ENCODE data around the gene PXMP4. TPM values are rescaled to one million over a fixed set of nuclear protein-coding genes. Genes with fewer than 3 reads are reported as not detected.

The PXMP4 gene
- polyA plus RNA-seq, 1 donor from 2014 or later, result 3.1 TPM

- Histone ChIP-seq H3K27ac (ENCODE audit: low read length) (no peak overlapping the region), H4K20me1 (ENCODE audit: insufficient read depth) (no peaks in the 10 kb centered on the region), H3K27me3 (ENCODE audit: insufficient read depth, low read depth, low read length) (no peaks in the 10 kb centered on the region), H3K9me3 (ENCODE audit: low read length) (no peaks in the 10 kb centered on the region), H3K79me2 (replicated peaks; ENCODE audit: insufficient read depth, low read length) (no peaks in the 10 kb centered on the region), H3F3A (ENCODE audit: insufficient read depth, low read length, poor library complexity, severe bottlenecking) (no peaks in the 10 kb centered on the region), H3K4me2 (ENCODE audit: low read length) (no peak overlapping the region), H3K36me3 (ENCODE audit: insufficient read depth, low read length) (no peaks in the 10 kb centered on the region), H2AFZ (ENCODE audit: low read depth, low read length) (no peak overlapping the region), H3K9ac (ENCODE audit: low read length) (no peak overlapping the region), H3K4me3 (ENCODE audit: low read length) (no peak overlapping the region), H3K9me2 (ENCODE audit: insufficient read depth, low read length) (no peaks in the 10 kb centered on the region)
- TF ChIP-seq SMC3 (conservative IDR thresholded peaks at IDR 0.05; ENCODE audit: poor library complexity) (no peak), CTCF (IDR thresholded peaks at IDR 0.05; ENCODE audit: poor library complexity, severe bottlenecking) (no peak), RAD21 (conservative IDR thresholded peaks at IDR 0.05) (no peak), POLR2AphosphoS5 (IDR thresholded peaks at IDR 0.05) (no peak), TAF1 (IDR thresholded peaks at IDR 0.05; ENCODE audit: low read depth) (no peak), MXI1 (conservative IDR thresholded peaks at IDR 0.05; ENCODE audit: poor library complexity, severe bottlenecking) (no peak), EP300 (conservative IDR thresholded peaks at IDR 0.05; ENCODE audit: poor library complexity, severe bottlenecking) (no peak), EZH2 (IDR thresholded peaks at IDR 0.05; ENCODE audit: borderline replicate concordance, insufficient read depth, low read length, poor library complexity, severe bottlenecking) (no peak)
- TF ChIP-seq, protein P1, sequence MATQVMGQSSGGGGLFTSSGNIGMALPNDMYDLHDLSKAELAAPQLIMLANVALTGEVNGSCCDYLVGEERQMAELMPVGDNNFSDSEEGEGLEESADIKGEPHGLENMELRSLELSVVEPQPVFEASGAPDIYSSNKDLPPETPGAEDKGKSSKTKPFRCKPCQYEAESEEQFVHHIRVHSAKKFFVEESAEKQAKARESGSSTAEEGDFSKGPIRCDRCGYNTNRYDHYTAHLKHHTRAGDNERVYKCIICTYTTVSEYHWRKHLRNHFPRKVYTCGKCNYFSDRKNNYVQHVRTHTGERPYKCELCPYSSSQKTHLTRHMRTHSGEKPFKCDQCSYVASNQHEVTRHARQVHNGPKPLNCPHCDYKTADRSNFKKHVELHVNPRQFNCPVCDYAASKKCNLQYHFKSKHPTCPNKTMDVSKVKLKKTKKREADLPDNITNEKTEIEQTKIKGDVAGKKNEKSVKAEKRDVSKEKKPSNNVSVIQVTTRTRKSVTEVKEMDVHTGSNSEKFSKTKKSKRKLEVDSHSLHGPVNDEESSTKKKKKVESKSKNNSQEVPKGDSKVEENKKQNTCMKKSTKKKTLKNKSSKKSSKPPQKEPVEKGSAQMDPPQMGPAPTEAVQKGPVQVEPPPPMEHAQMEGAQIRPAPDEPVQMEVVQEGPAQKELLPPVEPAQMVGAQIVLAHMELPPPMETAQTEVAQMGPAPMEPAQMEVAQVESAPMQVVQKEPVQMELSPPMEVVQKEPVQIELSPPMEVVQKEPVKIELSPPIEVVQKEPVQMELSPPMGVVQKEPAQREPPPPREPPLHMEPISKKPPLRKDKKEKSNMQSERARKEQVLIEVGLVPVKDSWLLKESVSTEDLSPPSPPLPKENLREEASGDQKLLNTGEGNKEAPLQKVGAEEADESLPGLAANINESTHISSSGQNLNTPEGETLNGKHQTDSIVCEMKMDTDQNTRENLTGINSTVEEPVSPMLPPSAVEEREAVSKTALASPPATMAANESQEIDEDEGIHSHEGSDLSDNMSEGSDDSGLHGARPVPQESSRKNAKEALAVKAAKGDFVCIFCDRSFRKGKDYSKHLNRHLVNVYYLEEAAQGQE (IDR thresholded peaks at IDR 0.05; ENCODE audit: borderline replicate concordance), result no peak
Measured at GRCh38 chr20:33696448-33696847, 23.7 kb downstream of the PXMP4 start.

GRCh38 chr20:33694639-33695012 is 25.5 kb downstream of the PXMP4 start:
- Histone ChIP-seq H3K27ac (ENCODE audit: low read length) (no peak overlapping the region), H3K9ac (ENCODE audit: low read length) (no peak overlapping the region), H3K9me2 (ENCODE audit: insufficient read depth, low read length) (no peaks in the 10 kb centered on the region), H4K20me1 (ENCODE audit: insufficient read depth) (no peaks in the 10 kb centered on the region), H3K4me3 (ENCODE audit: low read length) (no peak overlapping the region), H3K4me2 (ENCODE audit: low read length) (no peak overlapping the region), H3F3A (ENCODE audit: insufficient read depth, low read length, poor library complexity, severe bottlenecking) (no peaks in the 10 kb centered on the region), H3K9me3 (ENCODE audit: low read length) (no peaks in the 10 kb centered on the region), H3K36me3 (ENCODE audit: insufficient read depth, low read length) (no peaks in the 10 kb centered on the region), H3K79me2 (replicated peaks; ENCODE audit: insufficient read depth, low read length) (no peaks in the 10 kb centered on the region), H2AFZ (ENCODE audit: low read depth, low read length) (no peak overlapping the region), H3K27me3 (ENCODE audit: insufficient read depth, low read depth, low read length) (no peaks in the 10 kb centered on the region)
- TF ChIP-seq, protein P1 (IDR thresholded peaks at IDR 0.05; ENCODE audit: borderline replicate concordance), result no peak
- no peak for TF ChIP-seq RAD21 (conservative IDR thresholded peaks at IDR 0.05)
- no peak for TF ChIP-seq EP300 (conservative IDR thresholded peaks at IDR 0.05; ENCODE audit: poor library complexity, severe bottlenecking)
- no peak for TF ChIP-seq MXI1 (conservative IDR thresholded peaks at IDR 0.05; ENCODE audit: poor library complexity, severe bottlenecking)
- TF ChIP-seq TAF1 (IDR thresholded peaks at IDR 0.05; ENCODE audit: low read depth), result no peak
- no peak for TF ChIP-seq SMC3 (conservative IDR thresholded peaks at IDR 0.05; ENCODE audit: poor library complexity)
- TF ChIP-seq CTCF (IDR thresholded peaks at IDR 0.05; ENCODE audit: poor library complexity, severe bottlenecking), result no peak
- no peak for TF ChIP-seq EZH2 (IDR thresholded peaks at IDR 0.05; ENCODE audit: borderline replicate concordance, insufficient read depth, low read length, poor library complexity, severe bottlenecking)
- no peak for TF ChIP-seq POLR2AphosphoS5 (IDR thresholded peaks at IDR 0.05)

All from neural cell (in vitro differentiated cells).